GM12872 (cell line): ENCODE data around the gene LCT.

Source experiments
- CTCF ChIP-seq: IDR thresholded peaks from 3 replicates; pipeline ENCODE4 v1.5.1; 2011; ENCODE audit warnings: low read depth, mild to moderate bottlenecking, low read length, moderate library complexity; ENCODE audit not compliant: insufficient read depth

The LCT gene

GRCh38 chr2:135740206-135740605 lies 96.8 kb downstream of the LCT start:
- TF ChIP-seq CTCF: no peak
